KG1 (cell line): ENCODE measurements around the gene CCT8.

Experiments
- DNase-seq: peaks from one replicate; lab custom pipeline; 2025; lab: John Stamatoyannopoulos, UW

The CCT8 gene

GRCh38 chr21:29073222-29074006 is at the start of gene CCT8:
Gene CCT8, minus strand, starts transcription at chr21:29073648. Its CDS starts 58 bp downstream, at chr21:29073590.
- DNase-seq = peak; percentile 95

- no peak for DNase-seq
Measured at GRCh38 chr21:29121759-29122158, 48.3 kb upstream of the CCT8 start.

- DNase-seq = no peak
Measured at GRCh38 chr21:29117372-29117955, 44.0 kb upstream of the CCT8 start.

- no peak for DNase-seq
Measured at GRCh38 chr21:29115899-29116298, 42.5 kb upstream of the CCT8 start.

- DNase-seq = no peak
Measured at GRCh38 chr21:29114765-29115500, 41.5 kb upstream of the CCT8 start.

- DNase-seq = no peak
Measured at GRCh38 chr21:29105218-29105617, 31.8 kb upstream of the CCT8 start.

GRCh38 chr21:29104239-29104708 is 30.8 kb upstream of the CCT8 start:
- DNase-seq = no peak

GRCh38 chr21:29102791-29103257 is 29.4 kb upstream of the CCT8 start:
- DNase-seq = no peak

- DNase-seq = no peak
Measured at GRCh38 chr21:29098156-29098555, 24.7 kb upstream of the CCT8 start.

- no peak for DNase-seq
Measured at GRCh38 chr21:29096218-29097015, 23.0 kb upstream of the CCT8 start.

GRCh38 chr21:29092102-29092959 is 18.9 kb upstream of the CCT8 start:
- no peak for DNase-seq

- no peak for DNase-seq
Measured at GRCh38 chr21:29091033-29091432, 17.6 kb upstream of the CCT8 start.

- DNase-seq = no peak
Measured at GRCh38 chr21:29085106-29085752, 11.8 kb upstream of the CCT8 start.

- DNase-seq = no peak
Measured at GRCh38 chr21:29084372-29084771, 10.9 kb upstream of the CCT8 start.

GRCh38 chr21:29083306-29083705 is 9.9 kb upstream of the CCT8 start:
- no peak for DNase-seq

GRCh38 chr21:29082046-29082815 is 8.8 kb upstream of the CCT8 start:
- no peak for DNase-seq

GRCh38 chr21:29080454-29080941 is 7.0 kb upstream of the CCT8 start:
- no peak for DNase-seq

GRCh38 chr21:29078869-29079767 is 5.7 kb upstream of the CCT8 start:
- DNase-seq = peak; percentile 81
